Upper lobe of left lung (tissue), 6 donors: ENCODE data around the gene TTI1. TPM values are rescaled to one million over a fixed set of nuclear protein-coding genes. Genes with fewer than 3 reads are reported as not detected.

ENCODE experiments used
- ATAC-seq, 2 donors: fragments of 200-7000 bp; cut with Tn5 transposase; one replicate each; pipeline ENCODE4 v1.9.1; 2022; ENCODE audit warnings: mild to moderate bottlenecking in 2 of 2, moderate library complexity in 2 of 2; ENCODE audit not compliant: low FRiP score in 2 of 2
- DNase-seq, 2 donors: peaks; one replicate each; pipeline ENCODE4 v3.0.0-alpha.2; 2019 to 2020
- H3K27ac ChIP-seq, 4 donors: fragments of 200-600 bp; sonication (generic); one replicate each; pipeline ENCODE4 v1.5.1; 2016 to 2019
- H3K27me3 ChIP-seq, 4 donors: fragments of 200-600 bp; sonication (generic); one replicate each; pipeline ENCODE4 v1.5.1; 2017 to 2019
- H3K36me3 ChIP-seq, 4 donors: fragments of 200-600 bp; sonication (generic); one replicate each; pipeline ENCODE4 v1.5.1; 2016 to 2019
- H3K4me1 ChIP-seq, 4 donors: fragments of 200-600 bp; sonication (generic); one replicate each; pipeline ENCODE4 v1.5.1; 2018 to 2019
- H3K4me3 ChIP-seq, 4 donors: fragments of 200-600 bp; sonication (generic); one replicate each; pipeline ENCODE4 v1.5.1; 2017 to 2019; ENCODE audit warnings: mild to moderate bottlenecking in 2 of 4, moderate library complexity in 1 of 4
- H3K9me3 ChIP-seq, 4 donors: fragments of 200-600 bp; sonication (generic); one replicate each; pipeline ENCODE4 v1.5.1; 2018 to 2019
- CTCF ChIP-seq, 6 experiments: fragments of 450-650 bp in 4 of 6; fragments of 200-600 bp in 2 of 6; sonication (generic) in 2 of 6; IDR thresholded peaks; one replicate each; pipeline ENCODE4 v1.5.1; 2016 to 2019; ENCODE audit warnings: antibody characterized with exemption in 6 of 6
- EP300 ChIP-seq, 4 donors: sonication (generic); formaldehyde crosslinking; IDR thresholded peaks; one replicate each; pipeline ENCODE4 v1.5.1; 2017; ENCODE audit warnings: antibody characterized with exemption in 4 of 4, control low read depth in 2 of 4
- POLR2A ChIP-seq, 4 donors: fragments of 450-650 bp; IDR thresholded peaks; one replicate each; pipeline ENCODE4 v1.5.1; 2016 to 2017; ENCODE audit warnings: antibody characterized with exemption in 4 of 4, mild to moderate bottlenecking in 2 of 4
- POLR2AphosphoS5 ChIP-seq, 2 donors: sonication (generic); formaldehyde crosslinking; IDR thresholded peaks; one replicate each; pipeline ENCODE4 v1.5.1; 2017; ENCODE audit warnings: antibody characterized with exemption in 2 of 2
- WGBS, 2 donors: methylation state at CpG; one replicate each; pipeline ENCODE4 v1.1.5; 2017 to 2018; 5-methylcytosine and 5-hydroxymethylcytosine counted together
- total RNA-seq, 6 donors: library from RNA; depleted of rRNA in 4 of 6; stranded (reverse); fragments of >200 nt in 4 of 6; gene quantifications; one replicate each; pipeline versions ENCODE4 v1.1.0 to v1.2.1, GENCODE V29; 2016 to 2021
- donor health status: DM: no; HTN: no; CAD: no; lungs with moderate emphysema.
- donor health status: DM: no; HTN: yes; CAD: no; lungs with severe emphysema.

TTI1 gene
- total RNA-seq, 6 donors from 2014 or later: 11.2 to 30.4 (median 15.1) TPM

- H3K4me1 ChIP-seq: peaks cover 0 to 7% (median 0%) of the 10 kb centered on the region in 4 donors
- ATAC-seq (no peak), DNase-seq (no peak)
- no peak overlapping the region for H3K27ac ChIP-seq
- no peaks in the 10 kb centered on the region for H3K9me3 ChIP-seq
- no peak overlapping the region for H3K4me3 ChIP-seq
- peaks cover 51 to 95% (median 75%) of the 10 kb centered on the region in 4 donors for H3K36me3 ChIP-seq
- TF ChIP-seq EP300 (IDR thresholded peaks at IDR 0.05): no peak
- TF ChIP-seq CTCF (IDR thresholded peaks at IDR 0.05): no peak
- TF ChIP-seq POLR2AphosphoS5 (IDR thresholded peaks at IDR 0.05): no peak
- TF ChIP-seq POLR2A (IDR thresholded peaks at IDR 0.05): no peak
- H3K27me3 ChIP-seq: no peaks in the 10 kb centered on the region
- 87 to 91% methylated on average over 15 of the region's 15 CpGs for WGBS, 2 donors
Measured at GRCh38 chr20:37999526-38000263, 33.6 kb downstream of the TTI1 start.

- no peaks in the 10 kb centered on the region for H3K27me3 ChIP-seq
- ATAC-seq: no peak
- no peaks in the 10 kb centered on the region for H3K9me3 ChIP-seq
- no peak for TF ChIP-seq CTCF (IDR thresholded peaks at IDR 0.05)
- TF ChIP-seq POLR2A (IDR thresholded peaks at IDR 0.05): no peak
- no peak for TF ChIP-seq EP300 (IDR thresholded peaks at IDR 0.05)
- TF ChIP-seq POLR2AphosphoS5 (IDR thresholded peaks at IDR 0.05): no peak
- DNase-seq: no peak
- H3K36me3 ChIP-seq: peaks cover 51 to 88% (median 72%) of the 10 kb centered on the region in 4 donors
- WGBS, 2 donors: 91 to 100% methylated on average over 3 of the region's 3 CpGs
- H3K27ac ChIP-seq: no peak overlapping the region
- H3K4me1 ChIP-seq: peaks cover 11 to 26% (median 19%) of the 10 kb centered on the region in 4 donors
- H3K4me3 ChIP-seq: no peak overlapping the region
Measured at GRCh38 chr20:37997516-37997915, 35.7 kb downstream of the TTI1 start.

- Histone ChIP-seq H3K27ac (peak overlapping the region in 1 of 4 donors; percentile 57), H3K4me1 (peaks cover 26 to 41% (median 34%) of the 10 kb centered on the region in 4 donors), H3K27me3 (no peaks in the 10 kb centered on the region), H3K4me3 (no peak overlapping the region), H3K36me3 (peaks cover 43 to 73% (median 61%) of the 10 kb centered on the region in 4 donors), H3K9me3 (no peaks in the 10 kb centered on the region)
- WGBS, 2 donors: 89 to 96% methylated on average over 9 of the region's 9 CpGs
- TF ChIP-seq CTCF (IDR thresholded peaks at IDR 0.05): no peak
- no peak for TF ChIP-seq EP300 (IDR thresholded peaks at IDR 0.05)
- no peak for TF ChIP-seq POLR2A (IDR thresholded peaks at IDR 0.05)
- no peak for TF ChIP-seq POLR2AphosphoS5 (IDR thresholded peaks at IDR 0.05)
- ATAC-seq (no peak), DNase-seq (no peak)
Measured at GRCh38 chr20:37995856-37996605, 37.2 kb downstream of the TTI1 start.

GRCh38 chr20:37994512-37994911 is 38.7 kb downstream of the TTI1 start:
- Histone ChIP-seq H3K27ac (peak overlapping the region; percentile 5 to 57 (median 28)), H3K4me1 (peaks cover 39 to 56% (median 47%) of the 10 kb centered on the region in 4 donors), H3K9me3 (no peaks in the 10 kb centered on the region), H3K36me3 (peaks cover 27 to 57% (median 47%) of the 10 kb centered on the region in 4 donors), H3K4me3 (no peak overlapping the region), H3K27me3 (no peaks in the 10 kb centered on the region)
- WGBS, 2 donors: 63 to 69% methylated on average over 4 of the region's 4 CpGs
- no peak for TF ChIP-seq CTCF (IDR thresholded peaks at IDR 0.05)
- TF ChIP-seq POLR2A (IDR thresholded peaks at IDR 0.05): no peak
- peak; percentile 42 to 50 for TF ChIP-seq POLR2AphosphoS5 (IDR thresholded peaks at IDR 0.05)
- TF ChIP-seq EP300 (IDR thresholded peaks at IDR 0.05): peak in 2 of 4 donors; percentile 43 to 67
- no peak for ATAC-seq
- peak in 1 of 2 donors; percentile 78 for DNase-seq
